ENCODE data around the gene ATG16L1.
A peak's percentile ranks its signal among the peaks of the same experiment; 100 is the strongest.

Gene ATG16L1

GRCh38 chr2:233261819-233262555, 10.5 kb downstream of the ATG16L1 start:
- DNase-seq, result no peak

- DNase-seq, result no peak
Measured at GRCh38 chr2:233262562-233262961, 11.1 kb downstream of the ATG16L1 start.

- DNase-seq, result no peak
Measured at GRCh38 chr2:233263045-233263570, 11.6 kb downstream of the ATG16L1 start.

- DNase-seq, result no peak
Measured at GRCh38 chr2:233264667-233265066, 13.2 kb downstream of the ATG16L1 start.

GRCh38 chr2:233265899-233266431, 14.5 kb downstream of the ATG16L1 start:
- DNase-seq, result no peak

- no peak for DNase-seq
Measured at GRCh38 chr2:233266481-233266880, 15.0 kb downstream of the ATG16L1 start.

GRCh38 chr2:233267516-233268245, 16.2 kb downstream of the ATG16L1 start:
- peak; percentile 60 for DNase-seq

GRCh38 chr2:233270366-233270765, 18.9 kb downstream of the ATG16L1 start:
- no peak for DNase-seq

- no peak for DNase-seq
Measured at GRCh38 chr2:233270951-233271350, 19.5 kb downstream of the ATG16L1 start.

GRCh38 chr2:233271693-233272092, 20.2 kb downstream of the ATG16L1 start:
- no peak for DNase-seq

- DNase-seq, result no peak
Measured at GRCh38 chr2:233273120-233273519, 21.6 kb downstream of the ATG16L1 start.

- no peak for DNase-seq
Measured at GRCh38 chr2:233275223-233275622, 23.8 kb downstream of the ATG16L1 start.

- DNase-seq, result no peak
Measured at GRCh38 chr2:233278921-233279320, 27.4 kb downstream of the ATG16L1 start.

- DNase-seq, result no peak
Measured at GRCh38 chr2:233280114-233280693, 28.7 kb downstream of the ATG16L1 start.

GRCh38 chr2:233281553-233281952, 30.1 kb downstream of the ATG16L1 start:
- DNase-seq, result no peak

- no peak for DNase-seq
Measured at GRCh38 chr2:233281992-233282603, 30.6 kb downstream of the ATG16L1 start.

GRCh38 chr2:233285921-233286320, 34.4 kb downstream of the ATG16L1 start:
- DNase-seq, result no peak

- DNase-seq, result no peak
Measured at GRCh38 chr2:233287871-233288270, 36.4 kb downstream of the ATG16L1 start.

GRCh38 chr2:233288663-233289062, 37.2 kb downstream of the ATG16L1 start:
- DNase-seq, result no peak

- DNase-seq, result no peak
Measured at GRCh38 chr2:233289648-233290047, 38.2 kb downstream of the ATG16L1 start.

- no peak for DNase-seq
Measured at GRCh38 chr2:233290051-233290845, 38.8 kb downstream of the ATG16L1 start.

GRCh38 chr2:233295891-233296290, 44.4 kb downstream of the ATG16L1 start:
- DNase-seq, result no peak

Data from activated CD4-positive, CD25-positive, alpha-beta regulatory T cell treated with anti-CD3 and anti-CD28 coated beads, Interleukin-2, amount 50 U/mL, for 72 hours (primary cell).